Fibroblast of lung (primary cell): ENCODE results near the gene PPP1R1C.

Experiments used
- EZH2 ChIP-seq: IDR thresholded peaks from 2 replicates; pipeline ENCODE4 v1.5.1; 2012; ENCODE audit warnings: low read length, control low read depth, mild to moderate bottlenecking; ENCODE audit errors: missing control alignments
- TF ChIP-seq, protein P1 (sequence below), 2 donors: IDR thresholded peaks in 1 of 2; conservative IDR thresholded peaks in 1 of 2; 1 replicate in 1 of 2; 2 replicates in 1 of 2; pipeline ENCODE4 v1.5.1; 2011 to 2012; ENCODE audit warnings: low read length in 2 of 2, control low read depth in 1 of 2, inconsistent platforms in 1 of 2, low read depth in 1 of 2, mild to moderate bottlenecking in 1 of 2

DNA sequence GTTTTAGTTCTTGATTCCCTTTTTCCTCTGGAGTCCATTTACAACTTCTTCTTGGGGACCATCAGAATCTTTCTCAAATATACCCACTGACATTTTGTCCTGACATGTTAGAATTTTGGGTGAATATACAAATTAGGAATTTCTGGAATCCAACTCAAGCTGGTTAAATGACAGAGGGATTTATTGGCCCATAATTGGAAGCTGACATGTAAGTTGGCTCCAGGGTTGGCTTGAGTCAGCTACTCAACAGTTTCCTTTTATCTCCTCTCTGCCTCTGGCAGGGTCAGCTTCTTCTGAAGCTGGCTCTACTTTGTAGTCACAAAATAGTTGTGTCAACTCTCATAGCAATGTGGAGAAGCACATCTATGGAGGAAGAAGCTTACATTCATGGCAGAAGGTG, 36.6 kb upstream of the PPP1R1C start:
- no peak for TF ChIP-seq EZH2
- TF ChIP-seq, protein P1, sequence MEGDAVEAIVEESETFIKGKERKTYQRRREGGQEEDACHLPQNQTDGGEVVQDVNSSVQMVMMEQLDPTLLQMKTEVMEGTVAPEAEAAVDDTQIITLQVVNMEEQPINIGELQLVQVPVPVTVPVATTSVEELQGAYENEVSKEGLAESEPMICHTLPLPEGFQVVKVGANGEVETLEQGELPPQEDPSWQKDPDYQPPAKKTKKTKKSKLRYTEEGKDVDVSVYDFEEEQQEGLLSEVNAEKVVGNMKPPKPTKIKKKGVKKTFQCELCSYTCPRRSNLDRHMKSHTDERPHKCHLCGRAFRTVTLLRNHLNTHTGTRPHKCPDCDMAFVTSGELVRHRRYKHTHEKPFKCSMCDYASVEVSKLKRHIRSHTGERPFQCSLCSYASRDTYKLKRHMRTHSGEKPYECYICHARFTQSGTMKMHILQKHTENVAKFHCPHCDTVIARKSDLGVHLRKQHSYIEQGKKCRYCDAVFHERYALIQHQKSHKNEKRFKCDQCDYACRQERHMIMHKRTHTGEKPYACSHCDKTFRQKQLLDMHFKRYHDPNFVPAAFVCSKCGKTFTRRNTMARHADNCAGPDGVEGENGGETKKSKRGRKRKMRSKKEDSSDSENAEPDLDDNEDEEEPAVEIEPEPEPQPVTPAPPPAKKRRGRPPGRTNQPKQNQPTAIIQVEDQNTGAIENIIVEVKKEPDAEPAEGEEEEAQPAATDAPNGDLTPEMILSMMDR (conservative IDR thresholded peaks at IDR 0.05 in 1 of 2, IDR thresholded peaks at IDR 0.05 in 1 of 2; ENCODE audit: low read depth in 1 of 2, low read length in 2 of 2): no peak
